H1 (cell line): ENCODE measurements around the gene COX19.

Experiments
- CBX8 ChIP-seq: fragments of 300-800, 300-1000 bp; sonication (generic); IDR thresholded peaks from 2 replicates; pipeline ENCODE4 v1.7.1; 2016; ENCODE audit warnings: low read depth, low read length, borderline replicate concordance
- EGR1 ChIP-seq: IDR thresholded peaks from 2 replicates; pipeline ENCODE4 v1.6.1; 2011; ENCODE audit warnings: low read depth, low read length, borderline replicate concordance
- EP300 ChIP-seq, 2 experiments: IDR thresholded peaks; 1 replicate in 1 of 2; 2 replicates in 1 of 2; pipeline ENCODE4 v1.6.1; 2011 to 2012; ENCODE audit warnings: low read depth in 2 of 2, low read length in 2 of 2, mild to moderate bottlenecking in 2 of 2, borderline replicate concordance in 1 of 2, inconsistent platforms in 1 of 2, moderate library complexity in 1 of 2
- JUN ChIP-seq: IDR thresholded peaks from 2 replicates; pipeline ENCODE4 v1.6.1; 2011; ENCODE audit warnings: low read depth, mild to moderate bottlenecking, improper control_type of control experiment, low read length
- MAFK ChIP-seq: IDR thresholded peaks from 2 replicates; pipeline ENCODE4 v1.6.1; 2012; ENCODE audit warnings: low read depth, mild to moderate bottlenecking, improper control_type of control experiment, low read length
- POLR2A ChIP-seq, 2 experiments: IDR thresholded peaks; 1 replicate in 1 of 2; 2 replicates in 1 of 2; pipeline ENCODE4 v1.6.1; 2011; ENCODE audit warnings: low read depth in 2 of 2, low read length in 2 of 2, mild to moderate bottlenecking in 2 of 2; ENCODE audit errors: control extremely low read depth in 1 of 2
- POLR2AphosphoS5 ChIP-seq: IDR thresholded peaks from 2 replicates; pipeline ENCODE4 v1.6.1; 2011; ENCODE audit warnings: low read depth, low read length
- YY1 ChIP-seq: IDR thresholded peaks from 2 replicates; pipeline ENCODE4 v1.6.1; 2011; ENCODE audit warnings: low read depth, mild to moderate bottlenecking, low read length
- ZNF274 ChIP-seq: IDR thresholded peaks from 2 replicates; pipeline ENCODE4 v1.7.0; 2012; ENCODE audit warnings: low read length, borderline replicate concordance; ENCODE audit errors: extremely low read depth
- TF ChIP-seq, protein P1 (sequence below), 3 experiments: IDR thresholded peaks; 1 replicate in 2 of 3; 2 replicates in 1 of 3; pipeline versions ENCODE4 v1.5.1 to v1.6.1; 2011; ENCODE audit warnings: low read length in 3 of 3, mild to moderate bottlenecking in 3 of 3, inconsistent platforms in 2 of 3, low read depth in 1 of 3, moderate library complexity in 1 of 3; ENCODE audit not compliant: insufficient read depth in 1 of 3; ENCODE audit errors: control extremely low read depth in 1 of 3
- TF ChIP-seq, protein P2 (sequence below): IDR thresholded peaks from 2 replicates; pipeline ENCODE4 v1.6.1; 2012; ENCODE audit warnings: low read length, inconsistent platforms

DNA sequence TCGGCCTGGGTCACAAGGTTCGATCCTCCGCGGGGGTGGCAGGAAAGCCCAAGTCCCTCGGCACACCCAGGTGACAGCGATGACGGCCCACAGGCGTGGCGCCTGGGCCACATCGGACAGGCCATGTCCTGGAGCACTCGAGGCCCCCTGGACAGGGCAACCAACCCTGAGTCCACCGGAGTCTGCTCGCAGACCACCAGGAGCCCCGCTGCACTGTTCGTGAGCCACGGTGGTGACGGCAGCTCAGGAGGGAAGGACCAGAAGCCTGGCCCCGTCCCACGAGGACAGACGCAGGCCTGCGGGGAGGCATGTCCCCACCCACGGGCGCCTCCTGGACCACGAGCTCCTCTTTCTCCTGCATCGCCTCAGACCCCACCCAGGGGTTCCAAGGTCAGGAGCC, 46.6 kb upstream of the COX19 start:
- TF ChIP-seq, protein P1, sequence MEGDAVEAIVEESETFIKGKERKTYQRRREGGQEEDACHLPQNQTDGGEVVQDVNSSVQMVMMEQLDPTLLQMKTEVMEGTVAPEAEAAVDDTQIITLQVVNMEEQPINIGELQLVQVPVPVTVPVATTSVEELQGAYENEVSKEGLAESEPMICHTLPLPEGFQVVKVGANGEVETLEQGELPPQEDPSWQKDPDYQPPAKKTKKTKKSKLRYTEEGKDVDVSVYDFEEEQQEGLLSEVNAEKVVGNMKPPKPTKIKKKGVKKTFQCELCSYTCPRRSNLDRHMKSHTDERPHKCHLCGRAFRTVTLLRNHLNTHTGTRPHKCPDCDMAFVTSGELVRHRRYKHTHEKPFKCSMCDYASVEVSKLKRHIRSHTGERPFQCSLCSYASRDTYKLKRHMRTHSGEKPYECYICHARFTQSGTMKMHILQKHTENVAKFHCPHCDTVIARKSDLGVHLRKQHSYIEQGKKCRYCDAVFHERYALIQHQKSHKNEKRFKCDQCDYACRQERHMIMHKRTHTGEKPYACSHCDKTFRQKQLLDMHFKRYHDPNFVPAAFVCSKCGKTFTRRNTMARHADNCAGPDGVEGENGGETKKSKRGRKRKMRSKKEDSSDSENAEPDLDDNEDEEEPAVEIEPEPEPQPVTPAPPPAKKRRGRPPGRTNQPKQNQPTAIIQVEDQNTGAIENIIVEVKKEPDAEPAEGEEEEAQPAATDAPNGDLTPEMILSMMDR (IDR thresholded peaks at IDR 0.05; ENCODE audit: control extremely low read depth in 1 of 3, insufficient read depth in 1 of 3, low read depth in 1 of 3, low read length in 3 of 3): no peak
- TF ChIP-seq POLR2A (IDR thresholded peaks at IDR 0.05; ENCODE audit: control extremely low read depth in 1 of 2, low read depth in 2 of 2, low read length in 2 of 2) (no peak), YY1 (no peak), MAFK (no peak), EGR1 (no peak), CBX8 (no peak), POLR2AphosphoS5 (no peak), ZNF274 (no peak), JUN (no peak), EP300 (IDR thresholded peaks at IDR 0.05; ENCODE audit: borderline replicate concordance in 1 of 2, low read depth in 2 of 2, low read length in 2 of 2) (no peak)
- TF ChIP-seq, protein P2, sequence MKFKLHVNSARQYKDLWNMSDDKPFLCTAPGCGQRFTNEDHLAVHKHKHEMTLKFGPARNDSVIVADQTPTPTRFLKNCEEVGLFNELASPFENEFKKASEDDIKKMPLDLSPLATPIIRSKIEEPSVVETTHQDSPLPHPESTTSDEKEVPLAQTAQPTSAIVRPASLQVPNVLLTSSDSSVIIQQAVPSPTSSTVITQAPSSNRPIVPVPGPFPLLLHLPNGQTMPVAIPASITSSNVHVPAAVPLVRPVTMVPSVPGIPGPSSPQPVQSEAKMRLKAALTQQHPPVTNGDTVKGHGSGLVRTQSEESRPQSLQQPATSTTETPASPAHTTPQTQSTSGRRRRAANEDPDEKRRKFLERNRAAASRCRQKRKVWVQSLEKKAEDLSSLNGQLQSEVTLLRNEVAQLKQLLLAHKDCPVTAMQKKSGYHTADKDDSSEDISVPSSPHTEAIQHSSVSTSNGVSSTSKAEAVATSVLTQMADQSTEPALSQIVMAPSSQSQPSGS: no peak
